COLO668 (cell line): ENCODE measurements around the gene ZFHX3.
A peak's percentile ranks its signal among the peaks of the same experiment; 100 is the strongest.
"Not testable (repeated sequence)": the region's sequence is repeated elsewhere in the genome, so short reads cannot be mapped to it uniquely, and the experiment has no call there.

Experiments
- DNase-seq: peaks from one replicate; lab custom pipeline; 2025; ENCODE audit not compliant: unreplicated experiment; lab: John Stamatoyannopoulos, UW

Gene ZFHX3

DNA sequence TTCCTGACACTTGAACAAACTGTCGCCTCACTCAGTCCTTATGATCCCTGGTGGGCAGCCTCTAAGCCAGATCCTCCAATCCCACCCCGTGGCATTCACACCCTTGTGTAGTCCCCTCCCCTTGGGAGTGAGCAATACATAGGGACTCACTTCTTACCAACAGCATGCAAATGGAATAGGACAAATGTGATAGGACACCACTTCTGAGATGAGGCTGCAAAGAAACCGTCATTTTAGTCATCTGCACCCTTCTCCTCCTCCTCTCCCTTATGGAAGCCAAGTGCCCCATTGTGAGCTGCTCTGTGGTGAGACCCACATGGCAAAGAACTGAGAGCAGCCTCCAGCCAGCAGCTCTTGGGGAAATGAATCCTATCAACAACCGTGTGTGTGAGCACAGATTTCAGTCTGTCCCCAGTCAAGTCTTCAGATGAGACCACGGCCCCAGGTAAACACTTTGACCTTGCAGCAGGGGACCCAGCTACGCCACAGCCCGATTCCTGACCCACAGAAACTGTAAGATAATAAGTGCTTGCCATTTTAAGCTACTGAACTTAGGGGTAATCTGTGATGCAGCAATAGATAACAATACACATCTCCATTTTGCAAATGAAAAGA is 46.9 kb downstream of the ZFHX3 start:
- DNase-seq: no peak

GRCh38 chr16:73000020-73000906 is 47.7 kb downstream of the ZFHX3 start:
- peak; percentile 38 for DNase-seq

DNA sequence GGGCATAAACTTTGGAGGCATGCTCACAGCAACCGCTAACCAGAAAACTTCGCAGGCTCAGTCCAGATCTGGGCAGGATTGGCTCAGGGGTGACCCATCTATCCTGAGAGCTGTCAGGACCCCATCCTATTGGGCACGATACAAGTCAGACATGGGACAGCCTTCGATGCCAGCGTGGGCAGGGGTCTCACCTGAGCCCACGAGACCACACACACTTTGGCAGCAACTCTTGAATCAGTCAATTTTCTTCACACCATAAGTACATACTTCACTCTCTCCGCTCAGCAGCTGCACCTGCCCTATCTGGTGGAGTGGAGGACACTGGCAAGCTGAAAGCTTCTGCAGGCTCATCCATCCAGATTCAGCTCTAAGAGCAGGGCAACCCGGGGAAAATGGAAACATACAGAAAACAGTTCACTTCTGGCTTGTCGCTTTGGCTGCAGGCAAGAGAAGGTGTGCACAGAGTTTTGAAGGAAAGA is 48.3 kb downstream of the ZFHX3 start:
- DNase-seq: peak; percentile 39

- no peak for DNase-seq
Measured at GRCh38 chr16:72997141-72997542, 50.8 kb downstream of the ZFHX3 start.

DNA sequence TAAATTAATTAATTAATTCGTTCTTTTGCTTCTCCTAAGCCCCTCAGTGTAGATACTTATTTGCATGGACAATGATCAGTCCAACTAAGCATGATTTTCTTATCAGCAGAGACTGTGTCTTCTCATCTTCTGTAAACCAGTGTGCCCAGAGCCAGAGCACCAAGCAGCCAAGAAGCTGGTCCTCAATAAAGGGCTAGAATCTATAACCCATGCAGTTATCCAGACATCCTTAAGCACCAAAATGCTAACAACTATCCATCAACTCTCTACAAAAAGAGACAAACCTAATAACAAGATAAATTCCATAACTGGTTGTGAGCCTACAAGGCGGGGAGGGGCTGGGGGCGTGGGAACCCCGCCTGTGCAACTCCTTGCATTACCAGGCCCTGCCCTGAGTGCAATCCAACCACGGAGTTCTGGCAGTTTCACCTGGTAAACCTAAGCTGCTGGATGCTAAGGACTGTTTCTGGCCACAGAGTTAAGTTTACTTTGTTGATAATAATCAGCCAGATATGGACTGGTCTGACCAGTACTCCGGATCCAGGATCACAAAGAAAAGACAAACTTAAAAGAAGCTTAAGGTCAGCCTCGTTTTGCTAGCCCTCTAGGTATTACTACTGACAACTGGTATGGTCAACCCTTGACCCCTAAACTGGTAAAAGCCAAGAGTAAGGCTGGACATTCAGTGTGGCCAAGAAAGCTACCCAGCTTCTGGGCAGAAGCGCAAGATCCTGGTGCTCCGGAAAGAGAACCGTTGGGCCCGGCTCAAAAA is 51.5 kb downstream of the ZFHX3 start:
- no peak for DNase-seq

GRCh38 chr16:72995882-72996270 is 52.1 kb downstream of the ZFHX3 start:
- not testable (repeated sequence) for DNase-seq

- peak; percentile 17 for DNase-seq
Measured at GRCh38 chr16:72995151-72995881, 52.6 kb downstream of the ZFHX3 start.

GRCh38 chr16:72992142-72992601 is 55.8 kb downstream of the ZFHX3 start:
- DNase-seq: no peak

- no peak for DNase-seq
Measured at GRCh38 chr16:72991644-72992043, 56.3 kb downstream of the ZFHX3 start.

GRCh38 chr16:72991211-72991610 is 56.7 kb downstream of the ZFHX3 start:
- no peak for DNase-seq

DNA sequence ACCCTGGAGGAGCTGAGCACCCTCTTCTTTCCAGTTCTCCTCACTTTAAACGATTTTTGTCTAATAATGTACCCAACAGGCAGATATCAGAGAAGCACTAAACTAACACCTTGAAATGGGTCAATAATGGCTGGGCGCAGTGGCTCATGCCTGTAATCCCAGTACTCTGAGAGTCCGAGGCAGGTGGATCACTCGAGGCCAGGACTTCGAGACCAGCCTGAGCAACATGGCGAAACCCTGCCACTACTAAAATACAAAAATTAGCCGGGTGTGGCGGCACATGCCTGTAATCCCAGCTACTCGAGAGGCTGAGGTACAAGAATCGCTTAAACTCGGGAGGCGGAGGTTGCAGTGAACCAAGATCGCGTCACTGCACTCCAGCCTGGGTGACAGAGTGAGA is 57.4 kb downstream of the ZFHX3 start:
- no peak for DNase-seq

DNA sequence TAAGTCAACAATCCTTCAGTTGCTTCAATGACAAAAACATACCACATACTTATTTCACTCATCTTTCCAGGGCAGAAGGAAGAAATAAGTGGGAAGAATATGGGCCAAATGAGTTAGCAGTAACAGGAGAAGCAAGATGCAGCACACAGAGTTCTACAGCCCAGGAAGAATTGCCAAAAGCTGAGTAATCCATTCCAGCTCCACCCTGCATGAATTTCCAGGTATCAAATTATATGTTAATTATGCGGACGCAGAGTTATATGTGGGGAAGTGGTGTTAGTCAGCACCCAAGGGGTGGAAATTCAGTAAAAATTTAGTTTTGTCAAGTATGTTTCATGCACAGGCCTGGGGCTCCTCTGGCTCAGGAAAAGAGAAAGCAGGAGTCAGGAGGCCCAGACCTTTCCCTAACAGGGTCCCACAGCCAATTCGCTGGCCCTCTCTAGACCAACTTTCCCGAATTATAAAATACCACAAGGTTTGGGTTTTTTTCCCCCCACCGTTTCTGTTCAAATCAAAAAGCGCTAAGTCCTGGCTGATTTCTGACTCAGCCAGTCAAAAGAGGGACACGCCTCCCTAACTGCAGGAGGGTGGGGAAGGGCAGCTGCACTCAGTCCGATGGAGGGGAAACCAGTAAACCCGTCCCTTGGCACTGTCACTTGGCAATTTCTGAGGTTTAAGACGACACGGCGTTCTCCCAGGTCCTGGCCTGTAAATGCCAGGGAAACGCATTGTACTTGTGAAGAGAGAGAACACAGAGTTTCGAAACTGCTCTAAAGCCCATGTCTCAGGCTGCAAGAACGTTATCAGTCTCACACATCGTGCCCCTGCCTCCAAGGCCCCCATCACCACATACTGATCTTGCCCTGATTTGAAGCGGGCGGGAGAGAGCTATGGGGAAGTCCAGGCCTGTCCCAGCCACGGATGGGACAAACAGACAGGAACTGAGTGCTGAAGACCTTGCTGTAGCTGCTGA is 58.1 kb downstream of the ZFHX3 start:
- DNase-seq: no peak

GRCh38 chr16:72989203-72989578 is 58.7 kb downstream of the ZFHX3 start:
- DNase-seq: not testable (repeated sequence)

- DNase-seq: no peak
Measured at GRCh38 chr16:72988569-72988968, 59.4 kb downstream of the ZFHX3 start.

DNA sequence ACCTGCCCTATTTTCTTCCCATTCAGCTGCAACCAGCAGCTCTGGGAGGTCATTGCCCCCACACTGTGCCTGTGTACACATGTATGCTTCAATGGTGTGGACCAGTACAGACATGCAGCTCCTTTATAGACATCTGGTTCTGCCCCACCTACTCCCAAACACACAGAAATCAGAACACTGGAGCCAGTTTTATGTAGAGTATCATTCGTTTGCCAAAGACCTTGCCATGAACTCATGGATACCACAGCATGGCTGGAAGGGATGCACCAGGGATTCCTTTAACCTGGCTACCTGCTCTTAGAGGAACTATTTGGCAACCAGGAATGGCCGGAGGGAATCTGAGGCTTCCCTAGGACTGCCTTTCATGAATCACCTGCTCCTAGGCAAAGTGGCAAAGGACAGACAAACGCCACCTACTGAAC is 60.4 kb downstream of the ZFHX3 start:
- DNase-seq: no peak

GRCh38 chr16:72985995-72986394 is 61.9 kb downstream of the ZFHX3 start:
- no peak for DNase-seq

DNA sequence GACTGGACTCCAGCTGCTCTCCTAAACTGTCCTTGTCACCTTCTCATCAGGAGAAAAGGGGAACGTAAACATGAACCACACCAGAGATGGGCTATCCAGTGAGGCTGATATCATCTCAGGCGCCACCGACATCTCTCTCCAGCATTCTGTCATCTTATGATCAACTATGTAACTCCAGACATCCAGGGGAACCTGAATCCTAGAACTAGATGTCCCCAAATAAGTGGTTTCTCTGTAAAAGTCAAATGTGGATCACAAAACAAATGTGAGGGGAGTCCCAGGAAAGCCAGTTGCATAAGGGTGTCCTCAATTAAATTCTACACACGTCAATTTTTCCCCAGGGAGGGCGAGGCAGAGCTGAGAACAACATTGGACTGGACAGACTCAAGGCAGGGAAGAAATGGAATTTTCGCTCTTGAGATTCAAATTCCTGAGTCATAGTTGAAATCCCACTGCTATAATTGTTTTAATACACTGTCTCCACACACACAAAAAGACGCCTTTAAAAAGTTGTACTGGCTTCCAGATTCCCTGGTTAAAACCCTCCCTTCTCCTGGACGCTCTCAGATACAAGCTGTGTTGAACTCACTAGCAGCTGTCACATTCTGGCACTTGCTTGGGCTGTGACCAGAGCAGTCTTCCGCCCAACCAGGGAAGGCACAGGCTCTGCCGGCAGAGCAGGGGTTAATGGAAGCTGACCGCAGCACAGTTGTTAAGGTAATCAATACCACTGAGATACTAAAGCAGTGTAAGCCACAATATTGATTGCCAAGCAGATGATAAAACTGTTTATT is 62.6 kb downstream of the ZFHX3 start:
- no peak for DNase-seq

DNA sequence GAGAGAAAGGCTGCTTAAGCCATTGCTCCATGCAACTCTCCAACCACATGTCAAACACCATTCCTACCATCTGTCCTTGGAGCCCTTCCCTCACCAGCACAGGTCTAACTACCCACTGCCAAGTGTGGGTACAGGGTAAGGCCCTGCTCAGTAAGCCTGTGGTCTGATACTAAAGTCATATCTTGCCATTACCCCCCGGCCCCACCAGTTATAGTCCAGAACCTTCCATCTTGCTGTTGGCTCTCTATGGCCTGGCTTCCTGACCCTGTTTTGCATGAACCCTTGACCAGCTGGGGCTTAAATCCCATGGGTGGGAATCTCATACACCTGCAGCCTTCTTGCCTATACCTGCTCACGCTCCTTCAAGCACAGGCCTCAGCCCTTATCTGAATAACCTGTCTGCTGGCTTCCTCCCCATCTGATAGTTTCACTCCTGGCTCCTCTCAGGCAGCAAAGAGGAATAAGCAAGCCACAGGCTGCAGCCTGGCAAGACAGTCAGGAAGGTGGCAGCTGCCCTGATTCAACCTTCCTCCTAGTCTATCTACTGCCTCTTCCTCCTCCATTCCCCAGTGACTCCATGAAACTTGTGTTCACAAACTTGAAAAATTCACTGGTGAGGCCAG is 64.1 kb downstream of the ZFHX3 start:
- no peak for DNase-seq
